ENCODE data around the gene ELP5.

ELP5 gene

GRCh38 chr17:7293159-7293558 lies 41.1 kb downstream of the ELP5 start:
- H3K4me1 ChIP-seq (ENCODE audit: control insufficient read depth, low read length): peaks cover 23% of the 10 kb centered on the region
- no peaks in the 10 kb centered on the region for H3K36me3 ChIP-seq (ENCODE audit: control insufficient read depth, low read length)
- no peaks in the 10 kb centered on the region for H3K79me2 ChIP-seq (ENCODE audit: control insufficient read depth, low read length)
- H3K9me3 ChIP-seq (ENCODE audit: control insufficient read depth, insufficient read depth, low read length): no peaks in the 10 kb centered on the region
- H3K27me3 ChIP-seq (ENCODE audit: control insufficient read depth, low read length): peaks cover 53% of the 10 kb centered on the region
- 0 out of 2 replicates have a peak, but pooled peaks cover 2% of the 10 kb centered on the region for H3F3A ChIP-seq (ENCODE audit: control insufficient read depth, insufficient read depth)
- no peaks in the 10 kb centered on the region for H4K20me1 ChIP-seq (ENCODE audit: control insufficient read depth, insufficient read depth, low read depth, low read length)
- TF ChIP-seq CTCF (IDR thresholded peaks at IDR 0.05; ENCODE audit: low read depth, low read length, poor library complexity, severe bottlenecking) (no peak), EZH2phosphoT487 (IDR thresholded peaks at IDR 0.05; ENCODE audit: borderline replicate concordance, low read length) (no peak)
- no peaks in the 10 kb centered on the region for H3K9me2 ChIP-seq (replicated peaks; ENCODE audit: control insufficient read depth, low read length)
- no peak overlapping the region for H3K4me2 ChIP-seq (ENCODE audit: low read length)
- no peak overlapping the region for H3K4me3 ChIP-seq (ENCODE audit: low read length)
- no peak overlapping the region for H3K27ac ChIP-seq (ENCODE audit: low read depth, low read length)

DNA sequence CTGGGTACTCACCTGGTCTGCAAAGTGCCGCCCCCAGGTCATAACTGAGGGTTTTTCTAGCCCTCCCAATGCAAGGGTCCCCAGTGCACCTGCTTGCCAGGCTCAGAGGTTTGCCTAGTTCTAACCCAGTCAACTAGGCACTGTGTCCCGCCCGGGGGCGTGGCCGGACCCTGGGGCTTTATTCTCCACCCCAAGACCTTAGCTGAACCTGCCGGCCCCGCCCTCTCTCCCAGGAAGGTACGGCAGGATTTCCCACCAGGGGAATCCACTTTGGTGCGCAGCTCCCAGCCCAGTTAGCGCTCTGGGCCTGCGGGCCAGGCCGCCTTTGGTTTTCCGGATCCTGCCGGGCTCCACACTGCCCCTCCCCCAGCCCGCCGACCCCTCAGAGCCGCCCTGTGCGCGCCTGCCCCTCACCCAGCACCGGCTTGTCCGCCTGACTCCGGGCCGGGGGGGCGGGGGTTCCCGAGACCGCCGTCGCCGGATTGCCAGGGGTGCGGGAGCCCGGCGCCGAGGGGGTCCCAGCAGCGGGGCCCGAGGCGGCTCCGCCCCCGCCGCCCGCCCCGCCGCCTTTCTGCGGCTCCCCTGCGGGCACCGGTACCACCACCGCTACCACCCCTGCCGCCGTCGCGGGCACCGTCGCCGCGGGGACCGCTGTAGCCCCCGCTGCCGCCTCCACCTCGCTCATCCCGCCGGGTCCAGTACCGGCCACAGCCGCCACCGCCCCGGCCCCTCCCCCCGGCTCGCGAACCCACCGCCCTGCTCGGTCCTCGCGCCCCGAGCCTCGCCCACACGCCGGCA lies 42.0 kb downstream of the ELP5 start:
- Histone ChIP-seq H3K27me3 (ENCODE audit: control insufficient read depth, low read length) (peaks cover 47% of the 10 kb centered on the region), H3K79me2 (ENCODE audit: control insufficient read depth, low read length) (no peaks in the 10 kb centered on the region), H3K4me1 (ENCODE audit: control insufficient read depth, low read length) (peaks cover 23% of the 10 kb centered on the region), H3K4me3 (ENCODE audit: low read length) (no peak overlapping the region), H3K4me2 (ENCODE audit: low read length) (no peak overlapping the region), H3K9me2 (replicated peaks; ENCODE audit: control insufficient read depth, low read length) (no peaks in the 10 kb centered on the region), H3K9me3 (ENCODE audit: control insufficient read depth, insufficient read depth, low read length) (no peaks in the 10 kb centered on the region), H3F3A (ENCODE audit: control insufficient read depth, insufficient read depth) (0 out of 2 replicates have a peak, but pooled peaks cover 2% of the 10 kb centered on the region), H3K36me3 (ENCODE audit: control insufficient read depth, low read length) (no peaks in the 10 kb centered on the region), H4K20me1 (ENCODE audit: control insufficient read depth, insufficient read depth, low read depth, low read length) (no peaks in the 10 kb centered on the region), H3K27ac (ENCODE audit: low read depth, low read length) (no peak overlapping the region)
- TF ChIP-seq CTCF (IDR thresholded peaks at IDR 0.05; ENCODE audit: low read depth, low read length, poor library complexity, severe bottlenecking) (no peak), EZH2phosphoT487 (IDR thresholded peaks at IDR 0.05; ENCODE audit: borderline replicate concordance, low read length) (no peak)

DNA sequence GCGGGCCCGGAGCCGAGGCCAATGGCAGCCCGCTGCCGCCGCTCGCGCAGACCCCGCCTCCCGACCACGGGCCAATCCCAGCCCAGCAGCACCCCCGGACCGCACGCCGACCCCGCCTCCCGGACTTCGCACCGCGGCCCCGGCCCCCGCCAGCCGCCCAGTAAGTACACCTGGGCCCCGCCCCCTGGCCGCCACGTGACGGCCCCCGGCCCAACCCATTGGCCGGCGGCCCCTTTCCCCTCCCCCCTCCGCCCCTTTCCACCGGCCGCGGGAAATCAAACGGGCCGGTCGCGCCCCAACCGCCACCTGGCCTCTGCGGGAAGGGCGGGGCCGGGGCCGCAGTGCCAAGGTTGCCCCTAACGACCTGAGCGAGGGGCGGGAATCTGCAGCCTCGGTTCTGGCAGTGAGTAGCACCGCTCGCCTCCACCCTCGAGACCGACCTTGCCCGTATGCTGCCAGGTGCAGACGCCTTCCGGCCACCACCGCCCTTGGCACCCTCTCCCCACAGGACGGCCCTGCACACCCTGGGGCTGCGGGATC lies 42.7 kb downstream of the ELP5 start, which contains the start of gene YBX2:
Gene YBX2, minus strand, starts transcription at position 26 of the 540 bp plus-strand sequence. CDS start 139 bp downstream, outside the sequence.
- peak within 1 kb of the TSS; percentile 69 for H3K4me3 ChIP-seq (ENCODE audit: low read length)
- H3K27me3 ChIP-seq (ENCODE audit: control insufficient read depth, low read length): peaks cover 40% of the 10 kb centered on the region
- TF ChIP-seq EZH2phosphoT487 (IDR thresholded peaks at IDR 0.05; ENCODE audit: borderline replicate concordance, low read length) (no peak), CTCF (IDR thresholded peaks at IDR 0.05; ENCODE audit: low read depth, low read length, poor library complexity, severe bottlenecking) (no peak)

More for the DNA sequence above, 42.7 kb downstream of the ELP5 start, which contains the start of gene YBX2:
- no peaks in the 10 kb centered on the region for H3K36me3 ChIP-seq (ENCODE audit: control insufficient read depth, low read length)
- H3K27ac ChIP-seq (ENCODE audit: low read depth, low read length): no peak within 1 kb of the TSS
- H3K4me2 ChIP-seq (ENCODE audit: low read length): peak within 1 kb of the TSS; percentile 89
- H3K4me1 ChIP-seq (ENCODE audit: control insufficient read depth, low read length): peaks cover 23% of the 10 kb centered on the region
- H4K20me1 ChIP-seq (ENCODE audit: control insufficient read depth, insufficient read depth, low read depth, low read length): no peaks in the 10 kb centered on the region
- no peaks in the 10 kb centered on the region for H3K9me2 ChIP-seq (replicated peaks; ENCODE audit: control insufficient read depth, low read length)
- no peaks in the 10 kb centered on the region for H3K79me2 ChIP-seq (ENCODE audit: control insufficient read depth, low read length)
- H3K9me3 ChIP-seq (ENCODE audit: control insufficient read depth, insufficient read depth, low read length): no peaks in the 10 kb centered on the region
- 0 out of 2 replicates have a peak, but pooled peaks cover 2% of the 10 kb centered on the region for H3F3A ChIP-seq (ENCODE audit: control insufficient read depth, insufficient read depth)

All from DOHH2 (cell line).